ENCODE results near the gene DCANP1. TPM values are rescaled to one million over a fixed set of nuclear protein-coding genes. Genes with fewer than 3 reads are reported as not detected.
A peak's percentile ranks its signal among the peaks of the same experiment; 100 is the strongest.

DCANP1 gene
- total RNA-seq, 2 donors from 2014 or later, result not detected

GRCh38 chr5:135433681-135434426, 13.3 kb downstream of the DCANP1 start:
- peak; percentile 70 for DNase-seq (ENCODE audit: low spot score)
- intact Hi-C loops (cut with DNase I), result no loop called here

- intact Hi-C loops (cut with DNase I), result no loop called here
- no peak for DNase-seq (ENCODE audit: low spot score)
Observed at GRCh38 chr5:135432113-135432512, 15.0 kb downstream of the DCANP1 start.

DNA sequence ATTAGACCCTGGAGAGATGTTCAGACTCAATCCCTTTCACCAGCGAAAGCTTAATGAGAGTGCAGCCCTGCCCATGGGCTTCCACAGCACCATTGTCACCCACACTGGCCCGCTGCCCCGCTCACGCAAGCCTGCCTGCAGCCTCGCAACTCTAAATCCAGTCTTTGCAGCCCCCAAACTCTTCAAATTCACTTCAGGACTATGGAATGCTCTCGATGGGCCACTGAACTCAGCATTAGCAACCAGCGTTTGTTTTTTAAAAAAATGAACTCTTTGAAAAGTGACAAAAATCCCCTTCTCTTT, 17.1 kb downstream of the DCANP1 start:
- intact Hi-C loops (cut with DNase I), result no loop called here
- DNase-seq (ENCODE audit: low spot score), result peak; percentile 69

GRCh38 chr5:135429301-135430134, 17.6 kb downstream of the DCANP1 start:
- DNase-seq (ENCODE audit: low spot score), result peak; percentile 81
- intact Hi-C loops (cut with DNase I), result no loop called here

DNA sequence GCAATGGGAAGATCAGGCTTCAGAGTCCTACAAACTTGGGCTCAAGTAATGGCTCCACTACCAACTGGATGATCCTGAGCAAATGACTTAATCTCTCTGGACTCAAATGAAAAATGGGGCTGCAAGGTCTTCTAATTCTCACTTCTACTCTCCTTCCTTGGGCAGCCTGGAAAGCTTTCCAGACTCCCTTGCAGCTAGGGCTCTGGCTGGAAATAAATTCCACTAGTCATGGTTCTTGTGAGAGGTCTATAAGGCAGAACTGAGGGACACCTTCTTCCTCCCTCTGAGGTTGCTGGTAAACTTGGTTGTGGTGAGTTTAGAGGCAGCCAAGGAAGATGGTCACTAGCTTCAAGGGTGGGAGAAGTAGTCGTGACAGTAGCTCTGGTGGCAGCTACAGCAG, 18.6 kb downstream of the DCANP1 start:
- DNase-seq (ENCODE audit: low spot score), result no peak
- intact Hi-C loops (cut with DNase I), result no loop called here

DNA sequence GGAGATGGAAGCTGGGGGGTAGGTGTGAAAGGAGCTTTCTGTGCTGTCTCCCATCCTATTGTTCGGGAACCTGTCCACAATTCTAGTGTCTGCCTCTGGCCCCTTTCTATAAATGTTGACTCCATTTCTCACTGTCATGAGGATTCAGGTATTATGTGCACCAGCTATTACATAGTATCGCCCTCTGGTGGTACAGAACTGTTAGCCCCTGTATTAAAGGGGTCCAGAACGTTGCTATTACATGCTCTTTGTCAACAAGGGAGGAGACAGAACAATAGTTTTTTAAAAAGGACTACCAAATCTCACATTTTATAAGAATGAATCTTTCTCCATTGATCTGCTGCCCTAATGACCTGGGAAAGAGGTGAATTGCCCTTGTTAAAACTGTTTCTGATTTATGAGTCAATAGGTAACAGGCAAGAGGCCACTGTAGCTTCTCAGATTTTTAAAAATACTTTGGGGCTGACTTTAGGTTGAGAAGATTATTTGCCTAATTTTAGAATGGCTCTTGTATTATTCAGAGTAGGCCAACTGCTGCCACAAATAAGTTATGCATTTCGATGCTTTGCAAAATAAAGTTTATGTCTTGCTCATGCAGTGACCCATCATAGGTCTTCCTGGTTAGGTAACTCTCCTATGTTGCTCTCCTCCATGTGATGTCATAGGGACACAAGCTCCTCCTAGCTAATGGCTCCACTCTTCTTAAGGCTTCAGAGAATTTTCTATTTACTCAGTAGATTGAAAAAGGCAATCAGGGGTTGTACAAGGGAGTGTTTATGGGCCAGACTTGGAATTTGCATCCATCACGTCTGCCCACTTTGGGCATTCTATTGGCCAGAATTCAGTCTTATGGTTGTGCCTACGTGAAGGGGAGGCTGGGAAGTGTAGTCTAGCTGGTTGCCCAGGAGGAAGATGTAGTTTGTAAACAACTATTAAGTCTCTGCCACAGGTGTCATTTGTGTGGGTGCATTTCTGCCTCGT, 20.8 kb downstream of the DCANP1 start:
- no peak for DNase-seq (ENCODE audit: low spot score)
- intact Hi-C loops (cut with DNase I), result no loop called here

DNA sequence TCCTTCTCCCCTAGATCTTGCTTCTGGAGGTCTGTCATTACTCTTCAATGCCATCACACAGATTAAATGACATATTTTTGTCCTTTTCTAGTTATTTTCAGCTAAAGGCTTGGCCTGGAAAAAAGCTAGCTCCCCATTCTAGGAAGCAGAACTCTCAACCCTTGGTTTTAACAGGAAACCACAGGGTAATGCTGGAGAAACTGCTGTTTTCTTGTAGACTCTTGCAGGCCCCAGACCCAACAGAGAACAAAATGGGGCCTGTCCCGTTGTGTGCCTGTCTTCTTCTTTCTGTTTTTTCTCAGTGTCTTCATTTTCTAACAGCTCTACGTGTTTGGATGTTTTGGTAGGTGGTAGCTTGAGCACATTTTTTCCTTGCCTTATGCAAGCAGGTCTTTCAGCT, 21.5 kb downstream of the DCANP1 start:
- intact Hi-C loops (cut with DNase I), result no loop called here
- DNase-seq (ENCODE audit: low spot score), result no peak

- no peak for DNase-seq (ENCODE audit: low spot score)
- intact Hi-C loops (cut with DNase I), result no loop called here
Observed at GRCh38 chr5:135423846-135424168, 23.3 kb downstream of the DCANP1 start.

DNA sequence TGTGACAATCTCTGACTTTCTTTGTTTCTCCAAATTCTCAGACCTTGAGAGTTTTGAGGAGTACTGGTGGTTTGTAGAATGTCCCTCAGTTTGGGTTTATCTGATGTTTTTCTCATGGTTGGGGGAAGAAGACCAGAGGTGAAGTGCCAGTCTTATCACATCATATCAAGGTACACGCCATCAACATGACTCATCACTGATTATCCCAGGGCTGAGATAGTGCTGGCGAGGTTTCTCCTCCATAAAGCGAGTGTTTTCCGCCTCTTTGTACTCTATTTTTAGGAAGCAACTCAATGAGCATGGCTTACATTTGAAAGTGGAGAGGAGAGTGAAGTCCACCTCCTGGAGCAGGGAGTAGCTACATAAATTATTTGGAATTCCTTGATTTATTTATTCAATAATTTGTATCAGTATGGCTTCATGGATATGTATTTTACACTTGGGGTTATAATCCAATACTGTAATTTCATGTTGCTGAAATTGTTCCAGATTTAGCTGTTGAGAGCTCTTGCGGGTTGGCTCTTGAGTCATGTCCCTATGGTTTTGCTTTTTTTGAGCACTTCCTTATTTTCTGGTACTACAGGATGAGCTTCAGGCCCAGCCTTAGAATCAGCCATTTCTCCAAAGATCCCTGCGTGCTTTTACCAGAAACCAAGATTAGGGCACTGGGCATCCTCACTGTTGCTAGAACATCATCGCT, 23.9 kb downstream of the DCANP1 start:
- no peak for DNase-seq (ENCODE audit: low spot score)
- intact Hi-C loops (cut with DNase I), result no loop called here

- DNase-seq (ENCODE audit: low spot score), result no peak
- intact Hi-C loops (cut with DNase I), result no loop called here
Observed at GRCh38 chr5:135422419-135422818, 24.7 kb downstream of the DCANP1 start.

DNA sequence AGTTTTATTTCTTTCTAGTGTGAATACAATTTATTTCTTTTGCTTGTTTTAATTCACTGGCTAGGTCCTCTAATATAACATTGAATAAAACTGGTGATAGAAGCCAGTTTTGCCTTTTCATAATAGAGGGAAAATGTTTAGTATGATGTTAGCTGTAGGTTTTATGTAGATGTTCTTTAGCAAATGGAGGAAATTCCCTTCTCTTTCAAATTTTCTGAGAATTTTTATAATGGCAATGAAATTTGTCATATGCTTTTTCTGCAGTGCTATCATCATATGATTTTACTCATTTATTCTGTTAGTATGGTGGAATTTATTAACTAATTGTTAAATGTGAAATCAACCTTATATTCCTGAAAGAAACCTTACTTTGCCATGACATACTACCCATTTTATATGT, 30.1 kb downstream of the DCANP1 start:
- no peak for DNase-seq (ENCODE audit: low spot score)
- intact Hi-C loops (cut with DNase I), result no loop called here

DNA sequence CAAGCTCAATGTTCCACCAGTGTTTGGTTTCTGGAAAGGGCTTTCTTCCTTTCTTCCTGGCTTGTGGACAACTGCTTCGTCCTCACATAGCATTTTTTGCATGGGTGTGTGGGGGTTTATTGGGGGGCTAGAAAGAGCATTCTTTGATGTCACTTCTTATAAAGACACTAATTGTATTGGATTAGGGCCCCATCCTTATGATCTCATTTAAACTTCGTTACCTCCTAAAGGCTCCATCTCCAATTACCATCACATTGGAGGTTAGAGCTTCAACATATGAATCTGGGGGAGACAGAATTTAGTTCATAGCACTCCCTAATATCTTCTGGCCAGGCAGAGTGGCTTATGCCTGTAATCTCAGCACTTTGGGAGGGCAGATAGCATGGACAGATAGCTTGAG, 42.1 kb downstream of the DCANP1 start:
- DNase-seq (ENCODE audit: low spot score), result no peak
- intact Hi-C loops (cut with DNase I), result no loop called here

DNA sequence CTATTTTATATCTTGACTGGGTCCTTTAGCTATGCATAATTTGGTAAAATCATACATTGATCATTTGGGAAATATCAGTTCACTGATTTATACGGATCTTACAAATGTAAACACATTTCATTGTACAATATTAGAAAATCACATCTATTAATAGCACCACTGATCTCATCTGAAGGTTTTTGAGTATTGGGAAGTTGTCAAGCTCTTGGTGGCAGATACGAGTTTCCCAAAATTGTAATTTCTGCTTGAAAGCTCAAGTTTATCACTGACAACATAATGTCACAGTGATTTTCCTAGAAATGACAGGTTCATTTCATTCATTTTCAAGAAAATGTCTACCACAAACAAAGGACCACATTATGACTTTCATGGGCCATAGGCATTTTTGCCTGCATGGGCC, 45.1 kb downstream of the DCANP1 start:
- no peak for DNase-seq (ENCODE audit: low spot score)
- intact Hi-C loops (cut with DNase I), result no loop called here

- DNase-seq (ENCODE audit: low spot score), result no peak
- intact Hi-C loops (cut with DNase I), result no loop called here
Observed at GRCh38 chr5:135400866-135401265, 46.3 kb downstream of the DCANP1 start.

GRCh38 chr5:135399794-135400542, 47.2 kb downstream of the DCANP1 start:
- intact Hi-C loops (cut with DNase I), result no loop called here
- no peak for DNase-seq (ENCODE audit: low spot score)

DNA sequence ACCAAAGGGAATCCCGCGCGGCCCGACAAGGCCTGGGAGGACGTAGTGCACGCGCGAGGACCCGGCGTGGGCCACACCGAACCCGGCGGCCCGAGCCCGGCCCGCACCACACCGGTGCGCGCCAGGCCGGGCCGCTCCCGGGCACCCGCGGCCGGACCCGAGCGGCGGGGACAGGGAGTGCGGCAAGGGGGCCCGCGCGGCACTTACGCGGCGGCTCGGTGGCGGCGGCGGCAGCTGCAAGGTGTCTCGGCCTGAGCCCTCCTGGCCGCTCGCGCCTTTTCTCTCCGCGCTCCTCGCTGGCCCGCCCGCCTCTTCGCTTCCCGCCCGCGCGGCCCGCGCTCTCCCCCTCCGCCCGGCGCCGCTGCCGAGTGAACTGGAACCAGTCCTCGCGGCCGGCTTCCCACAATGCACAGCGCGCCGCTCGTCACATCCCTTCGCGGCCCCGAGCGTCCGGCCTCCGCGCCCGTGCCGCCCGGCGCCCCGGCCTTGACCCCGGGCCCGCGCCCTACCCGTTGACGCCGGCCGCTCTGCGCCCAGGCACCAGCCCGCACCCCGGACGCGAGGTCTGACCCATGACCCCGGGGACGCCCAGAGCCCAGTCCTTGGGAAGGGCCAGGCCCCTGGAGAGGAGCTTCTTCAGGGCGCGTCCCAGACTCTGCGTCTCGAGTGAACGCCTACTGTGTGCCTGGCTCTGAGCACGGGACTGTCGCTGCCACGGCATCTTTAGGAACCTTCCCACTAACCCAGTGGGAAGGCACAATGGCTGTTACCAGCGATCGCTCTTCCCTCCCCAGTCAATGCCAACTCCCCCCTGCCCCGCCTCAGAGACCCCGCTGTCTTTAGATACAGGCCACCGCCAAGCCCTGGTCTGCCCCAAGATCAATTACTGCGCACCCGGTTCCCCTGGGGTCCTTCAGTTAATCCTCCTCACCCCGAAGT, 48.0 kb downstream of the DCANP1 start, which contains the start of gene MACROH2A1:
MACROH2A1 (minus strand) TSS at position 377 of the 939 bp plus-strand sequence. CDS start 10,138 bp downstream, outside the sequence.
- intact Hi-C loops (cut with DNase I), result no loop called here

GRCh38 chr5:135398160-135398854, 48.8 kb downstream of the DCANP1 start:
- intact Hi-C loops (cut with DNase I), result no loop called here
- DNase-seq (ENCODE audit: low spot score), result no peak

More for the DNA sequence above, 48.0 kb downstream of the DCANP1 start, which contains the start of gene MACROH2A1:
- peak; percentile 97 for DNase-seq (ENCODE audit: low spot score)

Data from posterior vena cava (tissue), 2 donors.